Activated CD8-positive, alpha-beta memory T cell treated with anti-CD3 and anti-CD28 coated beads, Interleukin-2, amount 50 U/mL, for 4 hours (primary cell): ENCODE results near the gene TRAPPC13.

ENCODE experiments used
- DNase-seq: peaks from one replicate; pipeline ENCODE4 v3.0.0-alpha.2; 2020

TRAPPC13 gene

GRCh38 chr5:65682148-65682547 lies 57.3 kb downstream of the TRAPPC13 start:
- no peak for DNase-seq

GRCh38 chr5:65693121-65693520 lies 68.3 kb downstream of the TRAPPC13 start:
- no peak for DNase-seq

GRCh38 chr5:65695162-65695755 lies 70.4 kb downstream of the TRAPPC13 start:
- DNase-seq: no peak

- DNase-seq: no peak
Measured at GRCh38 chr5:65695896-65696295, 71.1 kb downstream of the TRAPPC13 start.

GRCh38 chr5:65696892-65697291 lies 72.1 kb downstream of the TRAPPC13 start:
- no peak for DNase-seq

- no peak for DNase-seq
Measured at GRCh38 chr5:65699338-65699737, 74.5 kb downstream of the TRAPPC13 start.

GRCh38 chr5:65702036-65702435 lies 77.2 kb downstream of the TRAPPC13 start:
- no peak for DNase-seq

- no peak for DNase-seq
Measured at GRCh38 chr5:65704621-65705239, 79.9 kb downstream of the TRAPPC13 start.

GRCh38 chr5:65707663-65708062 lies 82.8 kb downstream of the TRAPPC13 start:
- DNase-seq: no peak

GRCh38 chr5:65708145-65708544 lies 83.3 kb downstream of the TRAPPC13 start:
- no peak for DNase-seq
